Esophagus mucosa (tissue), 1 donor: ENCODE measurements around the gene METAP1. TPM values are rescaled to one million over a fixed set of nuclear protein-coding genes. Genes with fewer than 3 reads are reported as not detected.
A peak's percentile ranks its signal among the peaks of the same experiment; 100 is the strongest.
"Not testable (repeated sequence)": the region's sequence is repeated elsewhere in the genome, so short reads cannot be mapped to it uniquely, and the experiment has no call there.

Experiments
- ATAC-seq: fragments of 200-7000 bp; cut with Tn5 transposase; one replicate; pipeline ENCODE4 v1.9.1; 2020
- total RNA-seq: library from RNA; stranded (reverse); gene quantifications from one replicate; pipeline ENCODE4 v1.2.4, GENCODE V29; 2023
- donor health status: DM: yes; HTN: yes; CAD: no.

Gene METAP1
- total RNA-seq, 1 donor from 2014 or later = 75.4 TPM

DNA sequence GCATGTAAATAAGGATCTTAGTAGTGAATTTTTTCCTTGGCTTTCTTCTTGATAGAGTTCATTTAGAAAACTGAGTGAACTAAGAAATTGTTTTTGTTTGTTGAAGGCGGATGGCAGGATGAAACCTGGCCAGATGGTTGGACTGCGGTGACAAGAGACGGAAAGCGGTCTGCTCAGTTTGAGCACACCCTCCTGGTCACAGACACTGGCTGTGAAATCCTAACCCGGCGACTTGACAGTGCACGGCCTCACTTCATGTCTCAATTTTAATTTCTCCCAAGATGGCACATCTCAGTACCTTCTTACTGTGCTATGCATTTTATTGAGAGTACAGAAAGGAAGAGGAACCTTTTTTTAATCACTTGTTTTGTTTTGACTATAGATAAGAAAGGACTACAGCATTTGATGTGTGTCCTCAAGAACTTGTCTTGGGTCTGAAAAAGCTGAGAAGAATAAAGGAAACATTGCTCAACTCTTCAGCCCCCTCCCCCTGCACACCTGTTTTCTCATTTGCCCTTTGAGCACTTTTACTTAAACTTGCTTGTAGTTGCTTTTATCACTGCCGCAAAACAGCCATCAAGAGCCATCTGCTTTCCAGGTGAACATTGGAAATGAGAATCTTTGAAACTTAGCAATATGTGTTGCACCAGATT is 65.7 kb downstream of the METAP1 start:
- ATAC-seq = no peak

GRCh38 chr4:99062120-99062519 is 66.6 kb downstream of the METAP1 start:
- ATAC-seq = no peak

DNA sequence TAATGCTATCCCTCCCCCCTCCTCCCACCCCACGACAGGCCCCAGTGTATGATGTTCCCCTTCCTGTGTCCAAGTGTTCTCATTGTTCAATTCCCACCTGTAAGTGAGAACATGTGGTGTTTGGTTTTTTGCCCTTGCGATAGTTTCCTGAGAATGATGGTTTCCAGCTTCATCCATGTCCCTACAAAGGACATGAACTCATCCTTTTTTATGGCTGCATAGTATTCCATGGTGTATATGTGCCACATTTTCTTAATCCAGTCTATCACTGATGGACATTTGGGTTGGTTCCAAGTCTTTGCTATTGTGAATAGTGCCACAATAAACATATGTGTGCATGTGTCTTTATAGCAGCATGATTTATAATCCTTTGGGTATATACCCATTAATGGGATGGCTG is 70.0 kb downstream of the METAP1 start:
- not testable (repeated sequence) for ATAC-seq

DNA sequence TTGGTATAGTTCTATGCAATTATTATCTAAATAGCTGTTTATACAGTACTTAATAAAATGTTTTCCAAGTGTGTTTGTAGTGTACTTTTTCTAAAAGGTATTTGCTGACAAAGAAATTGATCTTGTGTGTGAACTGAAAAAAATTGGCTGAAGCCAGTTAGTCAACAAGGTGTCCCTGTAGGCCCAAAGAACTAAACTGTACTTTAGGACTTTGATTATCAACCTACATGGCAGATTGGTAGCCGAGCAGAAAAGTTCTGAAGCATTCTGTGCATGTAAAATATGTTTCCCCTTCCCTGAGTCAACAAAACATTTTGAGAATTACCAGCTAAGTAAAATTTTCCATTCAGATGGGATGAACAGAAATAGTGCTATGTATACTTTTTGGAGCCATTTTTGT is 72.1 kb downstream of the METAP1 start:
- ATAC-seq = no peak

DNA sequence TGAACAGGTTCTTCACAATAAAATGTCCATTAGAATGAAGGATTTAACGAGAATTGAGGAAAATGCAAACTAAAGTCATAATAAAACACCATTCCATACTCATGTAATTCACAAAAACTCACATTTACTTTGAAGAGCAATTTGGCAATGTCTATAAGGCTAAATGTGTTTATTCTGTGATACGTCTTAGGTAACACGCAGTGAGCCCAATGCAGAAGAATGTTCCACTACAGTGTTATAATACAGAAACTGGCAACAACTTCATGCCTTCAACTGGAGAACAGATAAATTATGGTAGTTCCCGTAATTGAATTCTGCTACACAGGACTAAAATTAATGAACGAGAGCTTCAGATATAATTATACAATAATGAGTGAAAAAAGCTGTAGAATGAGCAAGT is 75.6 kb downstream of the METAP1 start:
- ATAC-seq = no peak

- ATAC-seq = no peak
Observed at GRCh38 chr4:99074816-99075215, 79.3 kb downstream of the METAP1 start.

DNA sequence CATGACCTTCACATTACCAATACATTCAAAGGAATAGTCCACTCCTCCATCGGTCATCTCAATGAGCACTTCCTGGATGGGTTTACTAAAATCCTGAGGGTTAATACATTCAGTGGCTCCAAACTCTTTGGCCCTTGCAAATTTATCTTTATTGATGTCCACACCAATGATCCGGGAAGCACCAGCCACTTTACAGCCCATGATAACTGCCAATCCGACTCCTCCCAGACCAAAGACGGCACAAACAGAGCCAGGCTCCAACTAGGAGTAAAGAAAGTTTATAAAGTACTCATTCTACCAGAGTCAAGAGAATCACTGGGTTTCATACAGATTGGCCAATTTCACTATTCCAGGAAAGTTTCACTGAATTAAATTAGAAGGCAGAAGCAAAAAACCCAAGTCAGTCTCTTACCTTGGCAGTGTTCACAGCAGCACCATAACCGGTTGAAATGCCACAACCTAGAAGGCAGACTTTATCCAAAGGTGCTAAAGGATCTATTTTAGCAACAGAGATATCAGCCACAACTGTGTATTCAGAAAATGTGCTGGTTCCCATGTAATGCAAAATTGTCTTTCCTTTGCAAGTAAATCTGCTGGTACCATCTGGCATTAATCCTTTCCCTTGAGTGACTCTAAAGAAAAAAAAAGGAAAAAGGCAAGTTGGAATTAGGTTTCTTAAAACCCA is 80.9 kb downstream of the METAP1 start:
- ATAC-seq = no peak

GRCh38 chr4:99077177-99077576 is 81.7 kb downstream of the METAP1 start:
- no peak for ATAC-seq

GRCh38 chr4:99078336-99078735 is 82.8 kb downstream of the METAP1 start:
- ATAC-seq = no peak

GRCh38 chr4:99078931-99079624 is 83.6 kb downstream of the METAP1 start:
- no peak for ATAC-seq

DNA sequence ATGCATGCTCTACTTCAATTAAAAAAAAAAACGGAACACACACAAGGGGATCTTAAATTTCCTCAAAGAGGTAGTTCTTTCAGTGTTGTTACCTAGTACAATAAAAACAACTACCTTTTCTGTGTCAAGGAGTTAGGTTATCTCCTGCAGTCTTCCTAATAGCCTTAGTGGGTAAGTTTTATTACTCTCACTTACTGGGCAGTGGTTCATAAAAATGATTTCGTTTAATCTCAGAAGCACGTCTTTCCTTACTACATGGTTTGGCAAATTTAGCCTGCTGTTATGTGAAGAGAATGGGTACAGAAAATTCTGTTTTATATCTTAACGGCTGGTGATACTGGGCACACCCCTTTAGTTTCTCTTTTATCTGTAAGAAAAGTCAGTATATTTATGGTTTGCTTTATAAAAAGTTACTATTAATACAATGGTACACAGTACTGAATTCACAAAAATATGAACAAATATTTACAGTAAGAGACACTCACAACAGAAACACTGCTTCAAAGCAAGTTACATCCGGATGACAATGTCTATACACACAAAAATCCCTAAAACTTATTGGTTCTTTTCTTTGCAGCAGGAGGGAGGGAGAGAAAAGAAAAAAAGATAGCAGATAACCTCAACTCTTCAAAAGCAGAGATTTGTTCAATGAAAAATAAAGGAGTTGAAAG is 84.2 kb downstream of the METAP1 start:
- no peak for ATAC-seq

GRCh38 chr4:99080869-99081268 is 85.3 kb downstream of the METAP1 start:
- ATAC-seq = not testable (repeated sequence)

GRCh38 chr4:99082192-99082591 is 86.7 kb downstream of the METAP1 start:
- no peak for ATAC-seq

GRCh38 chr4:99084595-99084994 is 89.1 kb downstream of the METAP1 start:
- no peak for ATAC-seq

DNA sequence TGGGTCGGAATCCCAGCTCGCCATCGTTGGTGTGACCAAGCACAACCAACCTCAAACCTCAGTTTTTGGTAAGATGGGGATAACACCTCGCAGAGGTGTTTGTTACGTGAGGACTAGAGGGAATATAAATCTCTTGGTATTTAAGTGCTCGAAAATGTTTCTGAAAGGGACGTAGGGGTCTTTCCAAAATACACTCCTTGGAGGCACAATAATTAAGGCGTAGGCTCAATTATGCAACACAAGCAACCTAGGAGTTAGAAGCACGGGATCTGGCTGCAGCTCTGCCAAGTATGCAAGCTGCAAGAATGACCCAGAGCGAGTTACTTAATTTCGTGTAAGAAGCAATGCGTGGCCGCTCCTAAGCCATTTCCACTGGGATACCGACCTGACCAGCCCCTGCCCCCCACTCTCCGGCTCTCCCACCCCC is 92.5 kb downstream of the METAP1 start:
- peak; percentile 64 for ATAC-seq

DNA sequence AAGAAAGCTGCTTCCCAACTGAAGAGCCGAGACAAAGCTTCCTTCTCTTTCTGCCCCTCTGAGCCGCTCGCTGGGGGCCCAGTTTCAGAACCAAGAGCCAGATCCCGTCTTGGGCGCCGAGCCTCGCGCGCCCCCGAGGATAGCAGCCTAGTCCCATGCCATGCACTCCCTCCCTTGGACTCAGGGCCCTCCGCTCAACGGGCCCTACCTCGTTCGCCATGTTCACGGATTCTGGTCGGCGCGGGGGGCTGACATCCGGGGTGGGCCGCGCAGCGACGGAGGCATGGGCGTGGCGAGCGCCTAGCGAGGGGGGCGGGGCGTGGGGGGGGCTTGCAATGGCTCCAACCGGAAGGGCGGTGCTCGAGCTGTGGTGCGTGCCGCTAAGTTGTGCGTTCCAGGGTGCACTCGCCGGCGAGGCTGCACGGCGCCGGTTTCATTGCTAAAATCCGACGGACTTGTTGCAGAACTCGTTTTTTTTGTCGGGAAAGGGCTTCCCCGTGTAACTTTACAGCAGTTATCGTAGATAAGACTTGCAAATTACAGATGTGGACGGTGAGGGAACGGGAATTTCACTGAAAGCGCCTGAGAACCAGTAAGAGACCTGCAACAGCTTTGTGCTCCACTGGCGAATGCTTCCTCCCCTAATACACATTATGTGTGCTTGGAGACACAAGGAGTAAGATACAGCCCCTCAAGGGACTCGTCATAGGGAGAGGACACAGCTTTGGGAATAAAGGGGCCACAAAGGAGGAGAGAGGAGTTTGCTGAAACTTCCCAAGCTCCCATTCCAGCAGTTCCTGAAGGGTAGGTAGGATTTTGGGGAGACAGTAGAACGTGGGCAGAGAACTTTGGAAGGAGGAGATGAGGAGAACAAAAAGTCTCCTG is 93.2 kb downstream of the METAP1 start, which contains the start of gene ADH5:
Gene ADH5 (minus strand): TSS at position 308 of the 885 bp plus-strand sequence. CDS start 88 bp downstream, at position 220.
- ATAC-seq = peak; percentile 97

DNA sequence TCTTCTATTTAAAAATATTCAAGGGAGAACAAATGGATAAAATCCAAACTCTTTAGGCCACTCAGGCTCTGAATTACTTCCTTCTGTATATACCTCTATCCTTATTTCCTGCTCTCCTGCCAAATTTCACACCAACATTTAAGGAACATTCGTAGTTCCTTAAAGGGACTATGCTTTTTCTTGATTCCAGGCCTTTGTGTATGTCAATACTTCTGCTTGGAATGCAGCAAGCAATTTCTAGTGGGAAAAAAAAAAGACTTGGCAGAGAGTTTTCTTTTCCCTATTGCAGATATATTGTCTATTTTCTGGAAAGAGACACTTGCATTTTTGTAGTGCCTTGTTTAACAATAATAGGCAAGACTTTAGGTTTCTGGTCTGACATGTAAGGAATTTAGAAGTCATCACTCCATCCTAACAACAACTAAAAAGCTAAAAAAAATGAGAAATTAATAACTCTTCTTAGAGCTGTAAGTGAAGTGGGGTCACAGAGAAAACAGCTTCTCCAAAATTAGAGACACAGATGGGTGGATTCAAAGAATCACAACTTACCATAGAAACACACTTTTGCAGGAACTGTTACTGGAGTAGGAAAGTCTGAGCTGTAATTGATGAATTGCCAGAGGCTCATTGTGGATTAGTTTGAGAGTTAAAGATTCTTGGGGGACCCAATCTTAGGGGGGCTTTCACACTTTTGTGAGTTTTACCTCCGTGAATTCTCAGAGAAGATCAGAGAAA is 95.1 kb downstream of the METAP1 start:
- no peak for ATAC-seq

DNA sequence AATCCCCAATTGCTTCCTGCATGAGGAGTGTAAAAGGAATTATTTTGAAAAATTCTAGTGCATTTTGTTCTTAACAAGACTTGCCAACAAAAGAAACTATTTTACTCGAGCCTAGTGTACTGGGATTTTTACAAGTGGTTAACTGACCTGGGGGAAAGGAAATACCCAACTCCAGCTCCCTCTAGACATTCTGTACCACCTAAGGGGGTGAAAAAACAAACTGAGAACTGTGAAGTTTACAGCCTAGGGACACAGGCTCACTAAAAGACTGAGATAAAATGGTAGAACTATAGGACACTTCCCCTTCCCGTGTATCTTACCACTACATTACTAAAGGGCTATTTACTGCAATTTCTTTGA is 95.7 kb downstream of the METAP1 start:
- ATAC-seq = no peak

DNA sequence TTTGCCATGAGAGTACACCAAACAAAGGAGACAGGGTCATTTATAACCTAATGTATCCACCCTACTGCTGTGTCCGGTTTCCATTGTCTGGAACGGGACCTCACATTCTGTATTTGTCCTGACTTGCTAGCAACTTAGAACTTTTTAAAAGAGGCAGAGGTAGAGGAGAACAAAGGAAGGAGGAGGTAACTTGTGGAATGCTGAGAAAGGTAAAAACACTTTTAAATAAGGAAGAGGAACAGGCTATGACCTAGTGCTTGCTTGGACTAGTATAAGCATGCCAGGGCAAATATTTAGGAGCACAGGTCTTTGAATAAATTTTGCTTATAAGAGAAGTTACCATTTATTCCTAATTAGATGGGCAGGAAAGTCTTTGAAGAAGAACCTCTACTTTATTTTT is 96.3 kb downstream of the METAP1 start:
- not testable (repeated sequence) for ATAC-seq

DNA sequence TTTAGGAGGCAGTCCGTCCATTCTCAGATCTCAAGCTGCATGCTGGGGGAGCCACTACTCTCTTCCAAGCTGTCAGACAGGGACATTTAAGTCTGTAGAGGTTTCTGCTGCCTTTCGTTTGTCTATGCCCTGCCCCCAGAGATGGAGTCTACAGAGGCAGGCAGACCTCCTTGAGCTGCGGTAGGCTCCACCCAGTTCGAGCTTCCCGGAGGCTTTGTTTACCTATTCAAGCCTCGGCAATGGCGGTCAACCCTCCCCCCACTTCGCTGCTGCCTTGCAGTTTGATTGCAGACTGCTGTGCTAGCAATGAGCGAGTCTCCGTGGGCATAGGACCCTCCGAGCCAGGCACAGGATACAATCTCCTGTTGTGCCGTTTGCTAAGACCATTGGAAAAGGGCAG is 103.8 kb downstream of the METAP1 start:
- no peak for ATAC-seq

DNA sequence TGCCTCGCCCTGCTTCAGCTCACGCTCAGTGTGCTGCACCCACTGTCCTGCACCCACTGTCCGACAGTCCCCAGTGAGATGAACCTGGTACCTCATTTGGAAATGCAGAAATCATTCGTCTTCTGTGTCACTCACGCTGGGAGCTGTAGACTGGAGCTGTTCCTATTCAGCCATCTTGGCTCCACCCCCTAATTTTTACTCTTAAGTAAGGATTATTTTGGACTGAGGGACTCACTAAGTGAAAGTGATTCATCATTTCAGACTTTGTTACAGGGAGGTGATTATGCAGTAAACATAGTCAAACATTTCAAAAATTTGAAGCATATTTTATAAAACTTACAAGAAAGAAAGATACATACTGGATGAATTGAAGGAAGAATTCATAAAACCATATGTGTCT is 104.3 kb downstream of the METAP1 start:
- not testable (repeated sequence) for ATAC-seq
